IMR-90 (cell line): Measurements from ENCODE around the gene PPP1R9A. TPM values are rescaled to one million over a fixed set of nuclear protein-coding genes. Genes with fewer than 3 reads are reported as not detected.

Experiments
- ATAC-seq: fragments of 200-7000 bp; cut with Tn5 transposase; 2 replicates; pipeline ENCODE4 v1.9.1; 2020; ENCODE audit warnings: low read depth, mild to moderate bottlenecking, moderate library complexity
- BruUV-seq: library from RNA; stranded (reverse); fragments of 400-500 nt; replicated peaks from 2 replicates; lab custom pipeline; 2021; lab: Mats Ljungman, UMichigan
- CTCF ChIA-PET: fragments of 300-600 bp; formaldehyde crosslinking; extraction: SDS; loops from one replicate; lab custom pipeline; 2021; ENCODE audit warnings: antibody characterized with exemption; lab: Yijun Ruan, JAX
- POLR2A ChIA-PET: fragments of 300-600 bp; sonication (Branson Sonifier 250); formaldehyde crosslinking; loops from one replicate; lab custom pipeline; 2022; ENCODE audit warnings: antibody characterized with exemption; ENCODE audit not compliant: unreplicated experiment; lab: Charles Lee
- DNase-seq: peaks from one replicate; pipeline ENCODE4 v3.0.0; 2013
- H2AFZ ChIP-seq: replicated peaks from 2 replicates; pipeline ENCODE3; 2013; ENCODE audit warnings: low read length, mild to moderate bottlenecking; ENCODE audit not compliant: poor library complexity
- H2AK5ac ChIP-seq: 2 replicates; pipeline ENCODE4 v1.6.1; 2013; ENCODE audit warnings: low read depth, low read length, inconsistent platforms
- H2AK9ac ChIP-seq: replicated peaks from 2 replicates; pipeline ENCODE3; 2013; ENCODE audit warnings: mild to moderate bottlenecking, low read depth, low read length, moderate library complexity; ENCODE audit not compliant: poor library complexity
- H2BK120ac ChIP-seq: 2 replicates; pipeline ENCODE4 v1.6.1; 2013; ENCODE audit warnings: low read depth, low read length, inconsistent platforms
- H2BK15ac ChIP-seq: 3 replicates; pipeline ENCODE4 v1.6.1; 2013; ENCODE audit warnings: low read depth, low read length, inconsistent platforms
- H2BK20ac ChIP-seq: 2 replicates; pipeline ENCODE4 v1.6.1; 2013; ENCODE audit warnings: low read depth, mild to moderate bottlenecking, inconsistent platforms, low read length, moderate library complexity
- H2BK5ac ChIP-seq: 2 replicates; pipeline ENCODE4 v1.6.1; 2013; ENCODE audit warnings: mild to moderate bottlenecking, low read depth, low read length, inconsistent platforms; ENCODE audit not compliant: poor library complexity, severe bottlenecking
- H3K14ac ChIP-seq: replicated peaks from 2 replicates; pipeline ENCODE4 v1.6.1; 2013; ENCODE audit warnings: low read depth, low read length, inconsistent platforms
- H3K18ac ChIP-seq: 2 replicates; pipeline ENCODE4 v1.6.1; 2013; ENCODE audit warnings: low read depth, low read length, control low read depth
- H3K23ac ChIP-seq: 2 replicates; pipeline ENCODE4 v1.6.1; 2013; ENCODE audit warnings: low read depth, low read length, inconsistent platforms
- H3K27ac ChIP-seq: 2 replicates; pipeline ENCODE4 v1.5.1; 2013; ENCODE audit warnings: mild to moderate bottlenecking, control low read depth, low read length; ENCODE audit not compliant: insufficient read depth
- H3K27me3 ChIP-seq: 2 replicates; pipeline ENCODE4 v1.6.1; 2013; ENCODE audit warnings: low read length; ENCODE audit not compliant: control insufficient read depth, insufficient read depth
- H3K36me3 ChIP-seq: 2 replicates; pipeline ENCODE4 v1.6.1; 2013; ENCODE audit warnings: low read length, mixed read lengths; ENCODE audit not compliant: control insufficient read depth, insufficient read depth
- H3K4ac ChIP-seq: 2 replicates; pipeline ENCODE4 v1.6.1; 2013; ENCODE audit warnings: low read depth, low read length, inconsistent platforms
- H3K4me1 ChIP-seq: 2 replicates; pipeline ENCODE4 v1.6.1; 2013; ENCODE audit warnings: low read length, mixed read lengths; ENCODE audit not compliant: control insufficient read depth, insufficient read depth
- H3K4me2 ChIP-seq: 2 replicates; pipeline ENCODE4 v1.6.1; 2013; ENCODE audit warnings: low read depth, mild to moderate bottlenecking, control low read depth, low read length, moderate library complexity
- H3K4me3 ChIP-seq: 2 replicates; pipeline ENCODE4 v1.5.1; 2013; ENCODE audit warnings: low read depth, mild to moderate bottlenecking, control low read depth, low read length, moderate library complexity; ENCODE audit not compliant: insufficient read depth
- H3K56ac ChIP-seq: 2 replicates; pipeline ENCODE4 v1.6.1; 2013; ENCODE audit warnings: low read length, inconsistent platforms; ENCODE audit not compliant: insufficient read depth; ENCODE audit errors: extremely low read depth
- H3K79me1 ChIP-seq, 2 experiments: 2 replicates each; pipeline ENCODE4 v1.6.1; 2013; ENCODE audit warnings: low read length in 2 of 2, inconsistent platforms in 1 of 2, low read depth in 1 of 2
- H3K9ac ChIP-seq: 2 replicates; pipeline ENCODE4 v1.6.1; 2013; ENCODE audit warnings: low read depth, low read length, control low read depth
- H3K9me1 ChIP-seq: 2 replicates; pipeline ENCODE4 v1.6.1; 2013; ENCODE audit warnings: low read length, inconsistent platforms; ENCODE audit not compliant: insufficient read depth
- H3K9me3 ChIP-seq: 2 replicates; pipeline ENCODE4 v1.6.1; 2013; ENCODE audit warnings: low read length; ENCODE audit not compliant: control insufficient read depth, insufficient read depth
- H4K20me1 ChIP-seq: 2 replicates; pipeline ENCODE4 v1.6.1; 2013; ENCODE audit warnings: low read length, inconsistent platforms; ENCODE audit not compliant: insufficient read depth
- H4K5ac ChIP-seq: 2 replicates; pipeline ENCODE4 v1.6.1; 2013; ENCODE audit warnings: mild to moderate bottlenecking, low read depth, low read length, control low read depth
- H4K8ac ChIP-seq, 2 experiments: 2 replicates each; pipeline ENCODE4 v1.6.1; 2013; ENCODE audit warnings: low read depth in 2 of 2, low read length in 2 of 2, control low read depth in 1 of 2, inconsistent platforms in 1 of 2
- H4K91ac ChIP-seq: 2 replicates; pipeline ENCODE4 v1.6.1; 2013; ENCODE audit warnings: low read depth, low read length, inconsistent platforms; ENCODE audit not compliant: insufficient read depth
- CEBPB ChIP-seq: IDR thresholded peaks from 2 replicates; pipeline ENCODE4 v1.6.1; 2012; ENCODE audit warnings: low read depth, low read length, improper control_type of control experiment
- CHD1 ChIP-seq: IDR thresholded peaks from 2 replicates; pipeline ENCODE4 v1.6.1; 2012; ENCODE audit warnings: low read depth, low read length, improper control_type of control experiment
- FOS ChIP-seq: fragments of 150-350 bp; IDR thresholded peaks from 2 replicates; pipeline ENCODE4 v1.6.1; 2016; ENCODE audit warnings: low read depth, low read length
- MAFK ChIP-seq: IDR thresholded peaks from 2 replicates; pipeline ENCODE4 v1.6.1; 2012; ENCODE audit warnings: low read depth, low read length, improper control_type of control experiment
- MAZ ChIP-seq: IDR thresholded peaks from 2 replicates; pipeline ENCODE4 v1.6.1; 2012; ENCODE audit warnings: low read depth, mild to moderate bottlenecking, low read length, improper control_type of control experiment, moderate library complexity, borderline replicate concordance
- MXI1 ChIP-seq: IDR thresholded peaks from 2 replicates; pipeline ENCODE4 v1.6.1; 2012; ENCODE audit warnings: low read depth, mild to moderate bottlenecking, low read length, moderate library complexity, borderline replicate concordance
- NFE2L2 ChIP-seq: fragments of 150-350 bp; IDR thresholded peaks from 2 replicates; pipeline ENCODE4 v1.6.1; 2016; ENCODE audit warnings: low read depth, mild to moderate bottlenecking, low read length
- POLR2A ChIP-seq: IDR thresholded peaks from 2 replicates; pipeline ENCODE4 v1.6.1; 2012; ENCODE audit warnings: mild to moderate bottlenecking, low read depth, low read length
- RAD21 ChIP-seq: IDR thresholded peaks from 2 replicates; pipeline ENCODE4 v1.6.1; 2012; ENCODE audit warnings: low read length, improper control_type of control experiment
- RCOR1 ChIP-seq: IDR thresholded peaks from 2 replicates; pipeline ENCODE4 v1.6.1; 2012; ENCODE audit warnings: mild to moderate bottlenecking, low read length, improper control_type of control experiment; ENCODE audit not compliant: insufficient replicate concordance
- RFX5 ChIP-seq: IDR thresholded peaks from 2 replicates; pipeline ENCODE4 v1.8.0; 2012; ENCODE audit warnings: low read depth, mild to moderate bottlenecking, low read length, moderate library complexity
- SMC3 ChIP-seq: fragments of 150-350 bp; IDR thresholded peaks from 2 replicates; pipeline ENCODE4 v1.6.1; 2016; ENCODE audit warnings: low read depth, mild to moderate bottlenecking, antibody characterized with exemption, low read length, moderate library complexity
- WGBS, 2 experiments: methylation state at CpG; one replicate each; pipeline versions ENCODE4 v1.1.5 to v1.1.7; 2013; ENCODE audit warnings: missing lambda C conversion rate in 2 of 2; ENCODE audit not compliant: insufficient read length in 1 of 2; ENCODE audit errors: extremely low coverage in 2 of 2; 5-methylcytosine and 5-hydroxymethylcytosine counted together
- dilution Hi-C: fragments of 300-500 bp; cut with HindIII; formaldehyde crosslinking; loops from one replicate; pipeline ENCODE4 v1.14.3; 2018; ENCODE audit warnings: low sequenced_read_pairs; ENCODE audit not compliant: unreplicated experiment
- in situ Hi-C: fragments of 300-500 bp; cut with MboI; formaldehyde crosslinking; loops from 3 replicates; pipeline ENCODE4 v1.14.3; 2019; ENCODE audit warnings: low sequenced_read_pairs, inconsistent platforms, mixed read lengths
- intact Hi-C: fragments of 100-400 bp; cut with micrococcal nuclease; formaldehyde crosslinking; loops from 2 replicates; pipeline ENCODE4 v1.10.0; 2022
- polyA plus RNA-seq, 3 experiments: library from polyadenylated mRNA; depleted of rRNA; stranded (reverse); fragments of >200 nt; gene quantifications; 2 replicates each; pipeline ENCODE4 v1.2.3, GENCODE V29; 2012; ENCODE audit warnings: low replicate concordance in 1 of 3
- total RNA-seq: library from RNA; depleted of rRNA; stranded (reverse); fragments of >200 nt; gene quantifications from 2 replicates; pipeline ENCODE4 v1.2.3, GENCODE V29; 2012
- TF ChIP-seq, protein P1 (sequence below): fragments of 150-350 bp; IDR thresholded peaks from 2 replicates; pipeline ENCODE4 v1.6.1; 2016; ENCODE audit warnings: low read depth, mild to moderate bottlenecking, low read length, moderate library complexity, borderline replicate concordance
- TF ChIP-seq, protein P2 (sequence below): fragments of 150-350 bp; IDR thresholded peaks from 2 replicates; pipeline ENCODE4 v1.6.1; 2017; ENCODE audit warnings: mild to moderate bottlenecking, antibody characterized with exemption, low read length, low read depth
- TF ChIP-seq, protein P3 (sequence below): conservative IDR thresholded peaks from 2 replicates; pipeline ENCODE4 v1.5.1; 2012; ENCODE audit warnings: mild to moderate bottlenecking, low read depth, low read length, improper control_type of control experiment

PPP1R9A gene
- total and polyA plus RNA-seq, 2 of the 4 experiments (the other 2 are of a cell fraction): not detected

DNA sequence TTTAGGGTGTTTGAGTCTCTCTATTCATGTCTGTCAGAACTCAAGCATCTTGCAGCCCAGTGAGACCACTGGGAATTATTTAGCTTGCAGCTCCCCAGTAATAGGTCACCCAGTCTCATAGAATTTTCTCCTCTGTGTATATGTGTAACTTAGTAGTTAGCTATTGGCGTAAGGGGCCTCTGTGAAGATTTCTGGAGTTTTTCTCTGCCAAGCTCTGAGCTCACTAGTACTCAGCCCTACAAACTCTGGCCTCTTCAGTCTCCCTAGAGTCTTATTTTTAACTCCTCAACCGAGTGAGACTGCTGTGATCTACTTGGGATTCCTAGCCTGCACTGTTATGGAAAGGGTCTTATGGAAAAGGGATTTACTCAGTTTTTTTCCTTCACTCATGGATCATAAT, 90.2 kb downstream of the PPP1R9A start:
- H4K8ac ChIP-seq: no peak overlapping the region
- no peaks in the 10 kb centered on the region for H3K36me3 ChIP-seq
- no peaks in the 10 kb centered on the region for H3K4me1 ChIP-seq
- no CpG with 5 or more reads among the region's 2 CpGs for WGBS, 2 experiments
- H3K9me1 ChIP-seq: no peaks in the 10 kb centered on the region
- no peak overlapping the region for H3K4me2 ChIP-seq
- no peak overlapping the region for H4K5ac ChIP-seq
- in situ Hi-C loops: no loop called here
- TF ChIP-seq CHD1 (no peak), NFE2L2 (no peak), MAFK (no peak), POLR2A (no peak), RCOR1 (no peak), MXI1 (no peak), CEBPB (no peak), SMC3 (no peak), MAZ (no peak), RFX5 (no peak), FOS (no peak), RAD21 (no peak)
- TF ChIP-seq, protein P1, sequence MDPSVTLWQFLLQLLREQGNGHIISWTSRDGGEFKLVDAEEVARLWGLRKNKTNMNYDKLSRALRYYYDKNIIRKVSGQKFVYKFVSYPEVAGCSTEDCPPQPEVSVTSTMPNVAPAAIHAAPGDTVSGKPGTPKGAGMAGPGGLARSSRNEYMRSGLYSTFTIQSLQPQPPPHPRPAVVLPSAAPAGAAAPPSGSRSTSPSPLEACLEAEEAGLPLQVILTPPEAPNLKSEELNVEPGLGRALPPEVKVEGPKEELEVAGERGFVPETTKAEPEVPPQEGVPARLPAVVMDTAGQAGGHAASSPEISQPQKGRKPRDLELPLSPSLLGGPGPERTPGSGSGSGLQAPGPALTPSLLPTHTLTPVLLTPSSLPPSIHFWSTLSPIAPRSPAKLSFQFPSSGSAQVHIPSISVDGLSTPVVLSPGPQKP: no peak
- TF ChIP-seq, protein P2, sequence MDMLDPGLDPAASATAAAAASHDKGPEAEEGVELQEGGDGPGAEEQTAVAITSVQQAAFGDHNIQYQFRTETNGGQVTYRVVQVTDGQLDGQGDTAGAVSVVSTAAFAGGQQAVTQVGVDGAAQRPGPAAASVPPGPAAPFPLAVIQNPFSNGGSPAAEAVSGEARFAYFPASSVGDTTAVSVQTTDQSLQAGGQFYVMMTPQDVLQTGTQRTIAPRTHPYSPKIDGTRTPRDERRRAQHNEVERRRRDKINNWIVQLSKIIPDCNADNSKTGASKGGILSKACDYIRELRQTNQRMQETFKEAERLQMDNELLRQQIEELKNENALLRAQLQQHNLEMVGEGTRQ: no peak
- TF ChIP-seq, protein P3, sequence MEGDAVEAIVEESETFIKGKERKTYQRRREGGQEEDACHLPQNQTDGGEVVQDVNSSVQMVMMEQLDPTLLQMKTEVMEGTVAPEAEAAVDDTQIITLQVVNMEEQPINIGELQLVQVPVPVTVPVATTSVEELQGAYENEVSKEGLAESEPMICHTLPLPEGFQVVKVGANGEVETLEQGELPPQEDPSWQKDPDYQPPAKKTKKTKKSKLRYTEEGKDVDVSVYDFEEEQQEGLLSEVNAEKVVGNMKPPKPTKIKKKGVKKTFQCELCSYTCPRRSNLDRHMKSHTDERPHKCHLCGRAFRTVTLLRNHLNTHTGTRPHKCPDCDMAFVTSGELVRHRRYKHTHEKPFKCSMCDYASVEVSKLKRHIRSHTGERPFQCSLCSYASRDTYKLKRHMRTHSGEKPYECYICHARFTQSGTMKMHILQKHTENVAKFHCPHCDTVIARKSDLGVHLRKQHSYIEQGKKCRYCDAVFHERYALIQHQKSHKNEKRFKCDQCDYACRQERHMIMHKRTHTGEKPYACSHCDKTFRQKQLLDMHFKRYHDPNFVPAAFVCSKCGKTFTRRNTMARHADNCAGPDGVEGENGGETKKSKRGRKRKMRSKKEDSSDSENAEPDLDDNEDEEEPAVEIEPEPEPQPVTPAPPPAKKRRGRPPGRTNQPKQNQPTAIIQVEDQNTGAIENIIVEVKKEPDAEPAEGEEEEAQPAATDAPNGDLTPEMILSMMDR: no peak
- no peak overlapping the region for H3K56ac ChIP-seq
- no peak overlapping the region for H2AK5ac ChIP-seq
- H3K4me3 ChIP-seq: no peak overlapping the region
- dilution Hi-C loops: no loop called here
- CTCF ChIA-PET: interaction anchor here (1.6 kb wide), 1 partner anchor 14 kb away, joined by 3 read pairs; no protein-coding TSS in a partner anchor
- H3K9ac ChIP-seq: no peak overlapping the region
- H2BK15ac ChIP-seq: no peak overlapping the region
- no peaks in the 10 kb centered on the region for H3K9me3 ChIP-seq
- POLR2A ChIA-PET: interaction anchor here (0.6 kb wide), 1 partner anchor 173 kb away, joined by 3 read pairs; no protein-coding TSS in a partner anchor
- no peaks in the 10 kb centered on the region for H3K79me1 ChIP-seq
- no peak overlapping the region for H2BK120ac ChIP-seq
- no peak overlapping the region for H3K18ac ChIP-seq
- no peak overlapping the region for H3K27ac ChIP-seq
- H2BK20ac ChIP-seq: no peak overlapping the region
- DNase-seq (no peak), ATAC-seq (no peak)
- H2BK5ac ChIP-seq: no peak overlapping the region
- intact Hi-C loops: no loop called here
- H2AFZ ChIP-seq: no peak overlapping the region
- H4K91ac ChIP-seq: no peak overlapping the region
- no peak overlapping the region for H3K4ac ChIP-seq
- H3K23ac ChIP-seq: no peak overlapping the region
- no peak overlapping the region for H3K14ac ChIP-seq
- no peak overlapping the region for H2AK9ac ChIP-seq
- H3K27me3 ChIP-seq: no peaks in the 10 kb centered on the region
- no peaks in the 10 kb centered on the region for H4K20me1 ChIP-seq
- BruUV-seq: no TSS peak
